Inflammatory macrophage (primary cell): ENCODE data around the gene HIRA.
"Not testable (repeated sequence)": the region's sequence is repeated elsewhere in the genome, so short reads cannot be mapped to it uniquely, and the experiment has no call there.

Experiments used
- DNase-seq, 2 donors: peaks; one replicate each; pipeline ENCODE4 v3.0.0-alpha.2; 2020 to 2022

Gene HIRA

DNA sequence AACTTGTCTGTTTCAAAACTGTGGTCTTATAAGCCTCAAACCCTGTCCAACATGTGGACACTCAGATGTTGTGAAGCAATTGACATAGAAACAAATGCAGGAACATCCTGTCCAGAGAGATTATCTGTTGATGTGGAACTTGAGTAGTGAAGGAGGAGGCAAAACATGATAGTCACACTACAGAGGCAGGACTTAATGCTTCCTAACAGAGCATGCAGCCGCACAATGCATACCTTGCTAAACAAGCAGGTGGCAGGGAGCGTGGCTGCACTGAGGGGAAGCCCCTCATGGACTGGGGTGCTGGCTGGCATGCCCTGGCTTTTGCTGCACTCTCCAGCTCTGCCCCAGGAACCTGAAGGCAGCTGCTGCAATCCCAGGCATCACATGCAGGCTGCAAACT is 10.6 kb upstream of the HIRA start:
- no peak for DNase-seq

GRCh38 chr22:19440411-19441195 is 9.1 kb upstream of the HIRA start:
- DNase-seq: no peak

- DNase-seq: peak; percentile 17 to 23
Measured at GRCh38 chr22:19438298-19438697, 6.8 kb upstream of the HIRA start.

DNA sequence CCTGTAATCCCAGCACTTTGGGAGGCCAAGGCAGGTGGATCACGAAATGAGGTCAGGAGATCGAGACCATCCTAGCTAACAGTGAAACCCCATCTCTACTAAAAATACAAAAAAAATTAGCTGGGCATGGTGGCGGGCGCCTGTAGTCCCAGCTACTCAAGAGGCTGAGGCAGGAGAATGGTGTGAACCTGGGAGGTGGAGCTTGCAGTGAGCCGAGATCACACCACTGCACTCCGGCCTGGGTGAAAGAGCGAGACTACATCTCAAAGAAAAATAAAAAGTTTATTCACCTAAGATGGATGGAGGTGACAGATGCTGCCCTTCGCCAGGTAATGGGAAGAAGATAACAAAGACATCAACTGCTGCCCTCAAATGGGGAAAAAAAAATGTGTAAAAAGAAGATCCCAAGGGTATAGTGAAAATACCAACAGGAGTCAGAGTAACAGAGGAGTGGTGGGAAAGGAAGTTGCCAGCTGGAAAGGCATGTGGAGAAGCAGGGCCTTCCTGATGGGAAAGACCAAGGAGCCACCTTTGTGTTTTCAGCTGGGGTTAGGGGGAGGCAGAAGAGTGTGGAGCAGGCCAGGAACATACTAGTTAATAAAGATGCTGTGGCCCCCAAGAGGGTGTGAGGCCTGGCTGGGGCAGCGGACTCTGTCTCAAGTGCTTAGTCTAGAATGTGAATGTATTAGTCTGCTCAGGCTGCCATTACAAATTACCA is 5.1 kb upstream of the HIRA start:
- DNase-seq: not testable (repeated sequence)

DNA sequence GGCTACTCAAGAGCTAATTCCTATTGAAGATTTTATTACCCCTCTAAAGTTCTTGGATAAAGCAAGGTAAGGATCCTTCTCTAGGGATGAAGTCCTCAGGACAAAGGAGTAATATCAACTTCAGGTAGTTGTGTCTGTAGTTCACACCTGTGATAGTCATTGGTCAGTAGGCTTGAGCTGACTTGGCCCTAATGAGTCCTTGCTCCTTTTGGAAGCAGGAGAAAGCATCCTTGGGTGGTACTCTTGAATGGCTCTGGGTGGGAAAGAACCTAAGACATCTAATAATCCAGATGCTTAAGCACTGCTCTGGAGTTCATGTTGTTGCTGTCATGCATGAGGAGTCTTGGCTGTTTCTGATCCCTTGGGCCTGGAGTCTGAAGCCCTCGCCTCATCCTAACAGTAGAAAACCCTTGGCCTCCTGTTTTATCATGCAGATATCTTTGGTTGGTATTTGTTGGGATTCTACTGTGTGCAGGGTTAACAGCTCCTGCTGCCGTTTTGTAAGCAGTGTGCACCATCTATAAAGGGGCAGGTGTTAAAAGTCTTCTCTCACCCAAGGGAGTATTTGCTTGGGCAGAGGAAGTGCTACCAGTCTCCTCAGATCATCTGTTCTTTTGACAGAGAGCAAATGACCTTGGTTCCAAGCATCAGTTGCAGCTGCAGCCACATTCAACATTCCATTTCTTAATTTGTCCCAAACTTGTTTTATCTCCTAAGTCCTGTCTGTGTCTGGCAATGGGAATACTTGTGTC is 3.5 kb upstream of the HIRA start:
- no peak for DNase-seq

DNA sequence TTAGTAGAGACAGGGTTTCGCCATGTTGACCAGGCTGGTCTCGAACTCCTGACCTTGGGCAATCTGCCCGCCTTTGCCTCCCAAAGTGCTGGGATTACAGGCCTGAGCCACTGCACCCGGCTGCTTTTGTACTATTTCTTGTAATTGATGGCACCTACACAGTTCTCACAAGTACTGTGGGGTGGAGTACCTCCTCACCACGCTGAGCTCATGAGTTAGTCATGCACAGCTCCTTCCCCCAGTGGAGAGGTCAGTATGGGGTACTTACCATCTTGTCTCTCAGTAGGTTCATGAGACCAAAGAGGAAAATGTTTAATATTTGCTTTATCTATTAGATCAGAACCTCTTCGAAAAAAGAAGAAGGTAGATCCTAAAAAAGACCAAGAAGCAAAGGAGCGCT is 2.9 kb upstream of the HIRA start:
- peak in 1 of 2 donors; percentile 8 for DNase-seq

DNA sequence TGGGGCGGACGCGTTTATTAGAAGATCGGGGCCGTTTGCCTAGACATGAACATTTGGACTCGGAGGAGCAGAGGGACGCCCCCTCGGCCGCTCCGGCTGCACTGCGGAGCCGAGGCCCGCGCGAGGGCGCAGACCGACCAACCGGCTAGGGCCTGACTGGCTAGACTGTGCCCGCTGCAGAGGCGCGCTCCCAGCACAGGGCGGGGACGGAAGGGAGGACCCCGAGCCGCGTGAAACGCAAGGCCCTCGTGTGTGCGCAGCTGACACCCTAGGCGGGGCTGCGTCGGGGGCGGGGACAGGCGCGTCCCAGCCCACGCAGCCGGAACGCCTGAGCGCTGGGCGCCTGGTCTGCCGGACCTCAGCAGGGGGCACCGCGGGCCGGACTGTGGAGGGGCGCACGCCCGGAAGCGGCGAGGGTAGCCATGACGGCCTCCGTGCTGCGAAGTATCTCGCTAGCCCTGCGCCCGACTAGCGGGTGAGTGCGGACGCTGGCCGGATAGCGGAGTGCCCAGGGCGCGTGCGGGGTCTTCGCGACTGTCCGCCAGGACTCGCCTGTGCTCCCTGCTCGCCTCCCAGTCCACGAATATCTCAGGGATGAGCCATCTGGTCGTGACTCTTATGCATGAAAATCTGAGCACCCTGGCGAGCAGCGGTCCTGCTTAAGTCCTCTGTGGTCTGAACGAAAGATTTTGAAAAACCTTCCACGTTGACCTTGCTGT is 759 bp upstream of the HIRA start, which contains the start of gene MRPL40:
Gene MRPL40, plus strand, starts transcription at position 413 of the 719 bp plus-strand sequence. Its CDS starts 10 bp downstream, at position 423.
- DNase-seq: peak; percentile 98 to 99

DNA sequence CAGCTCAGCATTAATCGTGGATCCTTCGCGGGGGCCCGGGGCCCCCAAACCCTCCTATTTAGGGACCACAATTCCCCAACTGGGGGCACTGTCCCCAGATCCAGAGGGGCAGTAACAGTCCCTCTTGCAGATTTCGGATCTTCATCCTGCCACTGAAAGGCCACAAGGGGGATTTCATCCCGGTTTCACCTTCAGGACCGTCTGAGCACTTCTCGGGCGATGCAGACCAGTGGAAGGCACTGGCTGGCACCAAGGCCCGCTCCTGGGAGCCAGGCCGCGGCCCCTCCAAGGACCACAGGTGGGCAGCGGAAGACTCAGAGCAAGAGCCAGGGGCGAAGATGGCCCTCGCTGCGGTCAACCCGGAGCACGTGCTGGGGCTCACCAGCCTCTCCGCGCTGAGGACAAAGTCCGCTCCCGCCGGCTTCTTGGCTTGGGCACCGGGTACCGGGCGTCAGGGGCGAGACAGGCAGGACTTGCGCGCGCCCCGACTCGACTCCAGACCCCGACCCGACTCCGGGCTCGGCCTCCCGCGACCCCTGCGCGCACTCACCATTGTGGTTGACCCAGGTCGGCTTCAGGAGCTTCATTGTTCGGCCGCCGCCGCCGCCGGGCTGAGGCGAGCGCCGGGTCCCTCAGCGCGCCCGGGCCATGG is 517 bp downstream of the HIRA start:
- peak in 1 of 2 donors; percentile 20 for DNase-seq

DNA sequence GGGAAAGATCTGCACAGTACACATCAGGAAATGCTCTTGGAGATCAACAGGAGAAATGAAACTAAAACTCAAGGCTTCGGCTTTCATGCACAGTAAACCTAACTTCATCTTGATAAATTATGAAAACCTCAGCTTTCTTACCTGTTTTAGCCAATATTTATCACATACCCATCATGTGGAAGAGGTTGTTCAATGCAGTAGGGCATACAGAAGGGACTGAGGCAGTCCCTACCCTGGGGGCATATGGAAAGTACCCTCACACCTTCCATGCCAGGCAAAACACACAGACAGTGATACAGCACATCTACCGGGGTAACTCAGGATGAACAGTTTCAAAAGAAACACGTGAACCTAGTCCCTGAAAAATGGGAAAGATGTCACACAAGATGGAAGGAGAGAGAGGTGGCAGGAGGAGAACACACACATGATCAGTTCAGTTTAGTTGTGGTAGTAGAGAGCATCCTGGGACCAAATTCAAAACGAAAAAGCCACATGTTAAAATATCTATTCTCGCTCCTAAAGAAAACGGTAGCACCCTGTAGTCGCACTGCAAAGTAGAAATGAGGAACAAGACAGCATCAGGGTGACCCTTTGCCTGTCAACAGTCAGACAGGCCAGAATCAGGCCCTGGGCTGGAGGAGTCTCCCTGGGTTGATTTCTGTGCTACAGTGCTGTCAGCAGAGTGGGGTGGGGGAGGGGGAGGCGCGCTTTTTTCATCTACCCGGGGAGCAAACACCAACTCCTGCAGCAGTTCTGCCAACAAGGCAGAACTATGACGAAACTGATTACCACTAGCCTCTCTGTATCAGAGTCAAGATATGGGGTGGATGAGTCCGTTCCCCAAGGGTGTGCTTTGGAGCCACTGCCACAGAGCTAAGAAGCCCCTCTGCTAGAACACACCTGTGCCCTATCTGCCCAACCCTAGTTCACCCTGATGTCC is 1.3 kb downstream of the HIRA start:
- peak; percentile 48 to 68 for DNase-seq

DNA sequence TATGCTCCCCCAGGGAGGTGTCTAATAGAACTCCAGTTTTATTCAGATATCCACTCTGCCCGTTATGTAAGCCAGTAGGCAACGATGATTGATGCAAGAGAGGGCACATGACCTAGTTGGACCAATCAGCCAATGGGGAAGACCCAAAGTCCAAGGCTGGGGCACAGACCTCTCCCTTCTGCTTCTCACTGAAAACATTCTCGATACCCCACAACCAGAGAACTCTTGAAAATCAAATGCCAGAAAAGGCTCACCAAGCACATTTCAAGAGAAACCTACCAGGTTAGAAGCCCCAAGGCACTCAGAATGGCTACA is 7.4 kb downstream of the HIRA start:
- peak; percentile 14 to 18 for DNase-seq

DNA sequence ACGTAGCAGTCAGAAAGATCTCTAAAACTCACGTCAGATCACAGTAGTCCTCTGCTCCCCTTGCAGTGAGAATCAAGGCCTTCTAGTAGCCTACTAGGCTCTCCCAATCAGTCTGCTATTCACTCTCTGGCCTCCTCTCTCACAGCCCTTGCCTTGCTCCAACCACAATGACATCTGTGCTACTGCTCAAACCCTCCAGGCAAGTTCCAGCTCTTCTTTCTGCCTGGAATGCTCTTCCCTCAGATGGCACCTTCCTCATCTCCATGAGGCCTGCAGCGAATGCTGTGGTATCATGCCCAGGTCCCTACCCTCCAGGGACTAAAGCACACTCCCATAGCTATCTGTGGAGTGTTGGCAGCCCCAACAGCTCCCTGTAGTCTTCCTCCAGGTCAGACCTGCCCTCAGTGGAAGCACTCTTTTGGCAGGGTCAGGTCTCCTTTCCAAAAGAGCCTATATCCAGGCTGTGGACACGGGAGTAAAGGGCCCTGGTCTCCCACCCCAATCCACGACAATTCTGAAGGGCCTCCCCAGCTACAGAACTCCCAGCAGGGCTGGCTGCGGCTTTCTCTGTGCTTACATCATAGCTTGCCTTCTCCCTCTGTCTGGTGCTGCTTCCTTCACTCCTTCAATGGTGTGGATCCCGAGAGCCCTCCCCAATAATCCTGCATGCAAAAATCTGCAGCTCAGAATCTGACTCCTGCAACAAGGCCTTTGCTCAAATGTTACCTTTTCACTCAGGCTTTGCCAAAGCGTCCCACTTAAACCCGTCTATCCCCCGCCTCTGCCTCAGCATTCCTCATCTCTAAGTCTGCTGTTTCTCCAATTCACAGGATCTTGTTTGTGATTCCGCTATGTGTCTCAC is 8.9 kb downstream of the HIRA start:
- DNase-seq: no peak

- DNase-seq: no peak
Measured at GRCh38 chr22:19420321-19420720, 11.2 kb downstream of the HIRA start.

GRCh38 chr22:19419464-19420178 is 11.9 kb downstream of the HIRA start:
- DNase-seq: no peak

DNA sequence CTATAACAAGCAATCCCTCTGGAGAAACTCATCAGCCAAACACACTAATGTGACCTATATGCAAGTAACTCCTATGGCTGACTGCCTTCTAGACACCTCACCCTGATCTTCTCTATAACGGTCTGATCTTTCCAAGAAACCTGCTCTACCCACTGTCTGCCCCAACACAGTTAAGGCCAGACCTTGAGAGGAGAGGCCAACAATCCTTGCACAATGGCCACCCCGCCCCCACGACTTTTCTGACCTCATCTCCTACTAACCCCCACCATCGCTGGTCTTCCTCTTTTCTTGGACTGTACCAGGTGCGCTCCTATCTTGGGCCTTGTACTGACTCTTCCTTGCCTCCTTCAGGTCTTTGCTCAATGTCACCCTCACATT is 12.5 kb downstream of the HIRA start:
- peak; percentile 54 to 64 for DNase-seq

DNA sequence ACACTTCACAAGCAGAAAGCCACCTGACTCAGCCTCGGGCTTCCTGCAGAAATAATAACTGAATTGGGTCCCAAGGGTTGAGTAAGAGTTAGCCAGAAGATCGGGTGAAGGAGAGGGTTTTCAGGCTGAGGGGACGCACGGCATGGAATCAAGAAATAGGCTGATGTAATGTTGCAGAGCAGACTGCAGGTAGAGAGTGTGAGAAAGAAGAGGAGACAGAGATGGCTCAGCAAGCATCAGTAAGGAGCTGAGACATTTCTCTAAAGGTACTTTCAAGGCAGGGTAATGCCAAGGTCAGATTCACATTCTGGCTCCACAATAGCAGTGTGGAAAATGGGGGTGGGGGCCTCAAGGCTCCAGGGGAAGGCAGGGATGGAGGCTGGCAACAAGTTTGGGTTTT is 18.6 kb downstream of the HIRA start:
- DNase-seq: no peak

DNA sequence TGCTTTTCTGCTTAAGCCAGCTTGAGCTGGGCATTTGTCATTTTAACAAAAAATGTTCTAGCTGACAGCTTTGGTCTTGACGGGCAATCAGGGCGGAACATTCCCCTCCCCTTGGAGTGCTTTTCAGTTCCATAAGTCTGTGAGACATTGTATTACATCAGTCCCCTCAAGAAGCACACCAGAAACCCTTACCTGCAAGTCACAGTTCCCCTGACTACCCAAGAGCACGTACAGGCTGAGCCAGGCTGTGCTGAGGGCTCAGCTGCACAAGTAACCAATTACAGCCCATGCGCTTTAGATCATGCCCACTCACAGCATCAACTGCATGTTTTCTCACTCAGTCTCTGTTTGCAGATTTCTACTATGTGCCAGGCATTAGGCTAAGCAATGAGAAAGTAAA is 19.1 kb downstream of the HIRA start:
- no peak for DNase-seq

DNA sequence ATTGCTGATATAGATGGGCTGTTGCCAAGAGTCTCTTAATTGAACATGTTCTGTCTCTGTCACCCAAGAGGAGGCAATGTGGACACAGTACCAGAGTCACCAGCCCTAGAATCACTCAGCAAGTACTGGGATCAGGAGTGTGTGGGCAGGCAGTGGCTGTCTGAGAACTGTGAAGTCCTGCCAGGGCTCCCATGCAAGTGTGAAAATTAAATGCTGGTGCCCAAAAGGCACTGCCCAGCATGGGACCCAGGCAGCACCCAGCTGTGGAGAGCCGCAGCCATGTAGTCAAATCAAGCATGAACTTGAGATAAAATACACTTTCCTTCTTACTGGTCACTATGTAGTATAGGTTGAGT is 19.9 kb downstream of the HIRA start:
- DNase-seq: no peak

- DNase-seq: no peak
Measured at GRCh38 chr22:19410941-19411689, 20.4 kb downstream of the HIRA start.
